Stimulated activated CD4-positive, alpha-beta T cell treated with anti-CD3 and anti-CD28 coated beads, TNF-alpha, amount 100 ng/mL, for 1 hour (primary cell): ENCODE measurements around the gene THBD.

Experiments
- DNase-seq, 3 donors: peaks; one replicate each; pipeline ENCODE4 v3.0.0-alpha.2; 2020; ENCODE audit warnings: low read depth in 3 of 3, low spot score in 1 of 3

THBD gene, protein sequence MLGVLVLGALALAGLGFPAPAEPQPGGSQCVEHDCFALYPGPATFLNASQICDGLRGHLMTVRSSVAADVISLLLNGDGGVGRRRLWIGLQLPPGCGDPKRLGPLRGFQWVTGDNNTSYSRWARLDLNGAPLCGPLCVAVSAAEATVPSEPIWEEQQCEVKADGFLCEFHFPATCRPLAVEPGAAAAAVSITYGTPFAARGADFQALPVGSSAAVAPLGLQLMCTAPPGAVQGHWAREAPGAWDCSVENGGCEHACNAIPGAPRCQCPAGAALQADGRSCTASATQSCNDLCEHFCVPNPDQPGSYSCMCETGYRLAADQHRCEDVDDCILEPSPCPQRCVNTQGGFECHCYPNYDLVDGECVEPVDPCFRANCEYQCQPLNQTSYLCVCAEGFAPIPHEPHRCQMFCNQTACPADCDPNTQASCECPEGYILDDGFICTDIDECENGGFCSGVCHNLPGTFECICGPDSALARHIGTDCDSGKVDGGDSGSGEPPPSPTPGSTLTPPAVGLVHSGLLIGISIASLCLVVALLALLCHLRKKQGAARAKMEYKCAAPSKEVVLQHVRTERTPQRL

DNA sequence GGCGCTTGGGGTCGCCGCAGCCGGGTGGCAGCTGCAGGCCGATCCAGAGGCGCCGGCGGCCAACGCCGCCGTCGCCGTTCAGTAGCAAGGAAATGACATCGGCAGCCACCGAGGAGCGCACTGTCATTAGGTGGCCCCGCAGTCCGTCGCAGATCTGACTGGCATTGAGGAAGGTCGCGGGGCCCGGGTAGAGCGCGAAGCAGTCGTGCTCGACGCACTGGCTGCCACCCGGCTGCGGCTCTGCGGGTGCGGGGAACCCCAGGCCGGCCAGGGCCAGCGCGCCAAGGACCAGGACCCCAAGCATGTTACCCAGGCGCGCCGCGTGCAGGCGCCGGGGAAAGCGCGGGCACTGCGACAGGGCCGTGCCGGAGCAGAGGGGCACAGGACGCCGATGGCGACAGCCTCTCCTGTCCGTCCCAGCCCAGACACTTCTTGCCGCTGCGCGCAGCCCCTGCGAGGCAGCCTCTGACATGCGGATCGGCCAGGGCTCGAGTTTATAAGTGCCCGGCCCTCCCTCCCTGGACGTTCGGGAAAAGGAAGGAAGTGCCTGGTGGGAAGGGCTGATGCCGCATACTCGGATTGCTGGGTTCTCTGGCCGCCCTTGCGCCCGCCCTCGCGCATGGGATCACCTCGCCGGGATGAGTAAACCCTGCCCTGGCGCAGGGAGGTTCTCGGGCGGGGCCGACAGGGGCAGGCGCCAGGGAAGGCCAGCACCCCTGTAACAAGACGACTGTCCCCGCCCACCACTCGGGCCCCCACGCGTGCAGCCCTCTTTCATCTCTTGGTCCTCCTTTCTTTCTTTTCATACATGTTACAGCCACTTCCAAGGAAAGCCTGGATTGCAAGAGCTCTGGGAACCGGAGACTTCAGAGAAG, at the start of gene THBD:
Gene THBD, minus strand, starts transcription at position 472 of the 875 bp plus-strand sequence. Its CDS starts 168 bp downstream, at position 304.
- DNase-seq = no peak

DNA sequence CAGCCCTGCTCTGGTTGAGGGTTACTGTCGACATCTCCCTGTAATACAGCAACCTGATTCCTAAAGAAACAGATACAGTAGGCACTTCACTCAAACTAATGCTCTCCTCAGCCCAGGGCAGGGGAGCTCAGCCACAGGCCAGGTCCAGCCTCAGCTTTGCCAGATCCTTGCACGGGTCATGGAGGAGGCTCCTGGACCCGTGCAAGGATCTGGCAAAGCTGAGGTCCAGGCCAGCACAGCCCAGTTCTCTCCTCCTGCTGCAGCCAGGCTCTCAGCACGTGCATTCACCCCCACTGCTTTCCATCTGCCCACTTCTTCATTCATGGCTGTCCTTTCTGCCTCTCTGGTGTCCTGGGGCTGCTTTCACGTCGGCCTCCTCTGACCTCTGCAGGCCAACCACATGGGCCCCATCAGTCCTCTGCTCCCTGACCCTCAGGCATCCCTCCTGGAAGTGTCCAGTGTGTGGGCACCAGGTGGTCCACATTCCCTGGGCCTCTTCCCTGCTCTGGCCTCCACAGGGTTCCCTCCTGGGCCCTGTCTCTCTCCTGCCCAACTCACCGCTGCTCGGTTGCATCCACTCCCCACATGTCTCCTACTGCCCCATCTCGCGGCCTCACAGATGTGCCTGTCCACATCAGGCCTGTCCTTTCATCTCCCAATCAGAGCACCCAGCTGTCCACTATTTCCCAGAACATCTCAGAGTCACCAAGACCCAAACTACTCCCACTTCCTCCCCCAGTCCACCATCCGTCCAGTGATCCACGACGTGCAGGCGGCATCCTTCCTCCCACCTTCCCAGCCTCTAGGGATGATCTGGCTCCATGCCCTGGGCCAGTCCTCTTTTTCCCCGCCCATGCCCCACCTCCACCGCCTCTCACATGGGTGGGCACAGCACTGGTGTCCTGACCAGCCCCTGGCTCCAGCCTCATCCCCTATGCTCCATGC, 48.4 kb upstream of the THBD start:
- DNase-seq = no peak

DNA sequence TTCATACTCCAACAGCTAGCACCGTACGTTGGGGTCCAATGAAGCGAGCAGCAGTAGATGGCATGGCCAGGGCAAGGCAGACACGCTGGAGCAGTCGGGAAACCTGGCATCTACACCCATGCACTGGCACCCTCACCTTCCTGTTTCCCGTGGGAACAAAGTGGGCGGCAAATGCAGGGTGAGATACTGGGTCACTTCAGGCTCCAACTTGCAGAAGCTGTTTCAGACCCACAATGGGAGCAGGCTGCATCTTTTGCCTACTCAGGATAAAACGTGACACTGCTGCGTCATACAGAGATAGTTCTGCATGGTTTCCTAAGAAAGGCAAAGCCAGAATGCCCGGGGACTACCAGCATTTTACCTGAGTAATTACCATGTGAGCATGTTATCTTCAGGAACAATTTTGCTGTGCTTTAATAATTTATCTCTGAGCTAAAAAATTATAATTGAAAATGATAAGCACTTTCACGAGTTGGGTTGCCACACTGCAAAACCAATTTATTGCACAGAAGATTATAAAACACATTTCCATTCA, 47.6 kb upstream of the THBD start:
- no peak for DNase-seq

DNA sequence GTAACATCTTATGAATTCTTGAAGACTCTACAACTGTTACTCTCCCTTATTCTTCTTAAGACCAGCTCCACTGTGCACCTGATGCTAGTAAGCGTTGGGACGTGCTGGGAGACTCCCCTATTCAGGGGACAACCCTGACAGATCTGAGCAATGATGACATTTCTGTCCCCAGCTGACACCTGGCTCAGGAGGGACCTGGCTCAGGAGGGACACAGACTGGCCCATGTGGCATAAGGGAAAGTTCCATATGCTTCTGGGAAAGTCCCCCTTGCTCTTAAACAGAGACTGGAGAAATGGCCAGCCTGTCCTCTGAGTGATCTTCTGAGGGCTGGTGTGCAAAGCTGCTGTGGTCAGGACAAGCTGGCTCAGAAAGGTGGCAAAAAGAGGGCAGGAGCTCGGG, 46.6 kb upstream of the THBD start:
- no peak for DNase-seq

DNA sequence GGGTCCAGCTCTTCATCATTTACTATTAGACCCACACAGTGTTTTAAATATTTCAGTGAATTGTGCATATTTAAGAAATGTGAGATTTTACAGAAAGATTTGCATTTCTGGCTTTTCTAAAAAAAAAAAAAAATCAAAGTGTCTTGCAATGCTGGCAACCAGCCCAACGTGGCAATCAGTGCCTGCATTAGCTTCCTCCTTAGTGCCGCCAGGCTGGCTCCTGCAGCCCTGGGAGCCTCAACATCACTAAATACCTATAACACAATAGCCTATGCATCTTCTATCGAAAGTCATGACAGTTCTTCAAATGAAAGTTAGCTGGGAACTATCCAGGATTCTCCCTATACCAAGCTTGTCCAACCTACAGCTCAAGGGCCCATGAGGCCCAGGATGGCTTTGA, 46.0 kb upstream of the THBD start:
- no peak for DNase-seq

DNA sequence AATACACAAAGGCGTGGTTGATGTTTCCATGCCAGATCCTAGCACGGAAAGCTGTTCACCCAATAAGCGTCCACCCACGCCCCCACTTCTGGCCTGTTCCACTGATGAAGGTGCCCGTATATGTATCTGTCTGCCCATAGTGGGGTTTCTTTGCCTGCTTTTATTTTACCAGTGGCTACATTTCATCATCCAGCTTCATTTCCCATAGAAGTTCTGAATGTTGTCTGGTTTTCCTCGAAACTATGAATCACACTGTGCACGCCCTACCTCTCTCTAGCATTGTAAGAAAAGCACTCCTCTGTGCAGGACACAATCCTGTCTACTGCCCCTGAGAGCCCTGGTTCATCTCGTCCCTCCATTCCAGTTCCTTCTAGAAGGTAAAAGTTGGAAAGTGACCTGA, 45.5 kb upstream of the THBD start:
- DNase-seq = no peak

DNA sequence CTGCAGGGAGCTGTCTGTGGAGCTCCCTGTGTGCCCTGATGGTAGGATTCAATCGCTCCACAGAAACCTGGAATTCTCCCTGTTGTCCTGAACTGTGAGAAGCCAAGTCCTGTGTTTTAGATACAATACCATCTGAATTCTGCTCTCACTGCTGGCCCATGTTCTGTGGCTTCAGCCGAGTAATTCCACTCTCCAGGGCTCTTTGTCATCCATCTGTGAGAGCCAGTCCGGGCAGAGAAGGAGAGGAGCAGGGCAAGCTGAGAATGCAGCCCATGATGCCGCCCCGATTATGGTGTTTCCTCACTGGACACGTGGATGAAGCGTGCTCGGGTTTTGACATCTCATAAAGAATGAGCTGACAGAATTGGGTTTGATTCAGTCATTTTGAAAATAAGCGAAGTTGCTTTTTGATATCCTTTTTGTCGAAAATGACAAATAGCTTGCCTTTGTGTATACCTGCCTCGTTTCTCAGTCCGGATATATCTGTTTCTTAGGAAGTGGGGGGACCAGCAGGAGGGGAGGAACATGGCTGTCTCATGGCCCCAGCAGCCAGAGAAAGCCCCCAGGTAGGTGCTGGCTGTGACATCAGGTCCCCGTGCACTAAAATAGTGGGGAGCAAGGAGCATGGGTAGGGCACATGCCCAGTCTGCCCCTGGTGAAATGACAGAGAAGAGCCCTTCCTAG, 44.9 kb upstream of the THBD start:
- DNase-seq = no peak

DNA sequence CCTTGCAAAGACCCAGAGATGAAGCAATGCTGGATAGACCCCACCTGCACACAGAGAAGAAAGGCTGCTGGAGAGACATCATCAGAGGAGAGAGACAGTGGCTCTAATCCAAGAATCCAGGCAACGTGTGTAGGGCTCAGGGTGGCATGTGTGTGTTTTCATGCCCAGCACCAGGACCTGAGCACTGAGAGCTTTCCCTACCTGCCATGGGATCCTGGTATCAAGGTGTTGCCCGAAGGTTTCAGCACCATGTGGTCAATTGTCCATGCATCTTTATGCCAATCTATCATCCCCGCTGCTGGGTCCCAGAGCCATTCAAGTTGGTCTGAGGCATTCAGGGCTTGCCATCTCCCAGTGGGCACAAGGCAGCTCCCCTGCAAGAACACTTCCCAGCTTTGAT, 44.1 kb upstream of the THBD start:
- no peak for DNase-seq

DNA sequence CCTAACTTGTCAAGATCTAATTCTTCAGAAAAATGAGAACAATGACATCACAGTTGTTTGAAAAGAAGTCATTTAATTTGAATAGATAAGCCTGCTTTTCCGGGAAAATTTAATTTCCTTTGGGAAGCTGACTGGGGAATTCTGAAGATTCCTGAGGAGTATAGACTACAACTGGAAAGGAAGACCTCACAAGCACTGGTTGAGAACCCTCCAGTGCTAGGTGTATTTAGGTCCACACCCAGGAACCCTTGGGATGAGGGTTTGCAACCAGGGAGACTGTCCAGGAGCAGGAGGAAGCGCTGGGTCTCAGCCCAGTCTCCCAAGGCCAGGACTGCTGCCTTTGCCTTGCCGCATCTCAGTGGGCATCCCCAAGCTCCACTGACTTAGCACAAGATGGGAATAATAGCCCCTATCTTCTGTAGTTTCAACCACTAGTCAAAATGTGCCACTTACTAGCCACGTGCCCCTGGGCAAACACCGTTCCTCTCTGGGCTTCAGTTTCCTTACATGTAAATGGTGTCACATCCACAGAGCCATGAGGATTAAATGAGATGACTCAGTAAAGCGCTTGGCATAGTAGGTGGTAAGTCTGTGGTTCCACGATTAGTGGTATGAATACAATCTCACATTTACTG, 43.5 kb upstream of the THBD start:
- no peak for DNase-seq

DNA sequence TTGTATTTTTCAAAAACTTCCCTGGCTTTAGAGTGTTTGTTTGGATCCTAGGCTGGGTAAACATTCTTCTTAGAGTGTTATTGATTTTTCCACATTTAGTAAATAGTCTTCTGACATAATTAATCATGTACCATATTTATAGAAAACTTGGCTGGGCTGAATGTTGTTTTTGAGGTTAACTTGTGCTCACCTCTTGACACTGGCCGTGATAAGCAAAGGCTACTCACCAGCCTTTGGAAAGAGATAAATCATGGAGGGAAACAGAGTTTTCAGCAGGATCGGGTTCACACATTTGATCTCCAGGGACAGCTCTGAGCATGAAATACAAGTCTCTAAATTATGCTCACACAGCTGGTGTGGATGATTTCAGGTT, 42.9 kb upstream of the THBD start:
- DNase-seq = no peak

DNA sequence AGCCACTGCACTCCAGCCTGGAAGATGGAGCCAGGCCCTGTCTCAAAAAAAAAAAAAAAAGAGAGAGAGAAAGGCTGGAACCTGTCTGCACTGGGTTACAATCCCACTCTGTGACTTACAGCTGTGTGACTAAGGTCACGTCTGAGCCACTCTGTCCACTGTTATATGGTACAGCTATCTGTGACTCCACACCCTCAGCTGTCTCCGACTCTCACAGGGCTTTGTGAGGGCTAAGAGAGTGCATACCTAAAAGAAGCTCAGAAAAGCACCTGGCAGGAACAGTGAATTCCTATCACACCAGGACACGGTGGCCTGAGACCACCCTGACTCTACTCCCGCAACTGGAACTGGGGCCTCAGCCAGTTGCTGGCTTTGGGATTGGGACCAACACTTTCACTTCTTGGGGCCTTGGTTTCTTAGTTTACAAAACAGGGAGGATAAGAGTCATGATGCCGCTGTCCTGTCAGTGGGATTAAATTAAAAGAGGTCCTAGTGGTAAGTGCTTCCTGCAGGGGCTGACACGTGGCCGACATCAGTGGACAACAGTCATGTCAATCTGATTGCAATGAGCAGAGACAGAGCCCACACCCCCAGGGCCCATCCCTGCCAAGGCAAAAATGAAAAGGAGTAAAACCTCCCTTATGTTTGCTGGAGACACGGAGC, 42.4 kb upstream of the THBD start:
- DNase-seq = no peak

DNA sequence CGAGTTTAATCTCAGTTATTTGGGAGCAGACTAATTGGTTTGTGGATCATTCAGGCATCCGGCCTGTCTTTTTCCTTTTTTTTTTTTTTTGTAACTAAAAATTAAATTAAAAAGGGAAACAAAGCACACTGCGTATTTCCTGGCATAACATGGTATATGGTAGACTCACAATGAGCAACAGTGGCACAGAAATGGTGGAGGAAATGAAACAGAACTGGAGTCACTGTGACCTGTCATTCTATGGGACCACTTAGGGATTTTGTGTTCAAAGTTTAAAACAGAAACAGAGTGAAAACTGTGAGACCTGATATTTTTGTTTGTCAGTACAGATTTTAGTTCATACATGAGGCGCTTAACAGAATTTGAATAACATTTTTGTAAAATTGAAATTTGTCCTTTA, 41.4 kb upstream of the THBD start:
- no peak for DNase-seq

DNA sequence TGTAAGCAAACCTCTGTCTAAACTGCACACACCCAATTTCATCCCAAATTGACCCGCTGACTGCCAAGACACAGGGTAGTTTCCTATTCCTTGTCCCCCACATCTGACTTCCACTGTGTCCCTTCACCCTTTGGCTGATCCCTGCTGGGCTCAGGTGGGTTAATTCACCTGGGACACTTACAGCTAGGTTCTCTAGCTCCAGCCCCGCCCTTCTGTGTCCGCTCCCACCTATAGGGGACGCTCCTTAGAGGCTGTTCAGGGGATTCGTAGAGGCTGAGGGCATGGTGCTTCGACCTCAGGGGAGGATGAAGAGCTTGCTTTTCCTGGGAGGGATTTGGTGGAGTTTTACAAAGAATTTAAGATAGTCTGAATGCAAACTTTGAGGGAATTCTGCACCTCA, 40.7 kb upstream of the THBD start:
- no peak for DNase-seq

DNA sequence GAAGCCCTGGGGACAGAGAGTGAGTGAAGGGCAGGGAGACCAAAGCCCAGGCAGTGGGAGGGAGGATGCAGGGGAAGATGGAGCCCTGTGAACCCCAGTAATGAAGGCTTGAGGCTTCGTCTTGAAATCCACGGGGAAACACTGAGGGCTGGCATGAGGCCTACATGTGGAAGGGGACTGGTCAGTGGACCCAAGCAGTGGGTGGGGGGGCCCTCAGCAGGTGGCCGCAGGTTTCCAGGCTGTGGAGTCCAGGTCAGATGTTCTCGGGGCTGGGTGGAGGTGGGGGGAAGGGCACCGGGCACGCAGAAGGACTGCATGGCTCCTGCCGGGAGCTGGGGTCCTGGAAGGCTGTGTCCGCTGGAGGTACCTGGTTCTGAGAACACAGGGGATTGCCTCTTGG, 39.4 kb upstream of the THBD start:
- no peak for DNase-seq

DNA sequence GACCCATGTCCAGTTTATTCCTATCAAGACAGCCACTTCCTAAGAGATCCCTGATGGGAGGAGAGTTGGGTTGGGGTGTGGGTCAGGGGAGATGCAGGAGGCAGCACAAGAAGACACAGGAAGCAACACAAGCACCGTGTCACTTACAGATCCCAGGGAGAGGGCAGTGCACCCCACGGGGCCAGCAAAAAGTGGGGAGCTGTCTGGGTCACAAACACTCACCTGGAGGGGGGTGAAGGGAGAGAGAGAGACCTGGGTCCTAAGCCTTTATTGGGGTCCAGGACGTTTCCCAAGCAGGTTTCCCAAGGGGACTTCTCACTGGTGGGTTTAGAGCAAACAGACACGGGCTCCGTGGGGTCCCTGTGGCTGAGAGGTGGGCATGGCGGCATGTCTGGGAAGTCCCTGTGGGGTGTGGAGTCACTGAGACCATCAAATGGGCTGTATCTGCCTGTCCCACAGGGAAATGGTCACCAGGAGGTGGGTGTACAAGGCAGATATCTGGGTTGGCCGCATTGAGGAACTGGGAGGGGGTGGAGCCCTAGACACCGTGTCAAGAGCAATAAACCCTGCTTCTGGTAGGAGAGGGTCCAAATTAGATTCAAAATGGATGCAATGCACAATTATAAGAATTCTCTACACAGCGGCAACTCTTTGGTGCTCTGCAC, 38.2 kb upstream of the THBD start:
- DNase-seq = no peak

DNA sequence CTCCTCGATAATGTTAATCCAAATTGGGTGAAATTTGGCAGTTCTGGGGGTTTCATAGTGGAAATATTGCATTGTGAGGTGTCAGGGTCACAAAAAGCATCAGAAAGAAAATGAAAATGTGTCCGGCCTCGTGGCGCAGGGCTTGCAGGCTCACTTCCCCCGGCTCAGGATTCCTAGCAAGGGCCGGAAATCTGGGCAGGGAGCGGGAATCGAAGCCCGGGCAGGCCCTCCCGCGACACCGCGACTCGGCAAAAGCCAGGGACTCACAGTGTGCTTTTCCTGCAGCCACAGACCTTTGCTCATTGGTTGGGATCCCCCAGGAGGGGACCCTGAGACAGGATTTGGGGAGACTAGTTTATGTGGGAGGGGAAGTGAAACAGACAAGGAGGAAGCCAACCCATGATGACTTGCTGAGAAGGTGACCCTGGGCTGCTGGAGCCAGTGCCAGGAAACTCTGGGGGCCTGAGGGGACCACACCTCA, 37.5 kb upstream of the THBD start:
- no peak for DNase-seq

DNA sequence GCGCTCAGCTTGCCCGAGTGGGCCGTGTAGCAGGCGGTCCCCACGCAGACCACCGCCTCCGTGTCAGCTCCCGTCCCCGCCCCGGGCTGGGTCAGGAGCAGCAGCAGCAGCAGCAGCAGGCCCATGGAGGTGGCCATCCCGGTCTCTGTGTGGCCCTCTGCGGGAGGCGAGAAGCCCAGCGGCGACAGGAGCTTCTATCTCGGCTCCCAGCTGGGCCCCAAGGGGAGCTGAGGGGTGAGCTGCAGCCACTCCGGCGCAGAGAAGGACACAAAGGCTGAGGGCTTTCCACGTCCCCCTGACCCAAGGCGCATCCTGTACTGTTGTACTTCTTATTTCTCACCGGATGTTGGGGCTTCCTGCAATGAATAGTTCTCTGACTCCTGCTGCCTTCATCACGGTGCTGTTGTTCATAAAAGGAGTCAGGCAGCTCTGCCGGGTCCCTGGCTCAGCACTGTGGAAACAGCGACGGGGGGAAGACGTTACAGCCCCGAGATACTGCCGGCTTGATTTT, 36.6 kb upstream of the THBD start, which contains the start of gene CD93:
Gene CD93, minus strand, starts transcription at position 269 of the 511 bp plus-strand sequence. Its CDS starts 132 bp downstream, at position 137.
- DNase-seq = no peak

DNA sequence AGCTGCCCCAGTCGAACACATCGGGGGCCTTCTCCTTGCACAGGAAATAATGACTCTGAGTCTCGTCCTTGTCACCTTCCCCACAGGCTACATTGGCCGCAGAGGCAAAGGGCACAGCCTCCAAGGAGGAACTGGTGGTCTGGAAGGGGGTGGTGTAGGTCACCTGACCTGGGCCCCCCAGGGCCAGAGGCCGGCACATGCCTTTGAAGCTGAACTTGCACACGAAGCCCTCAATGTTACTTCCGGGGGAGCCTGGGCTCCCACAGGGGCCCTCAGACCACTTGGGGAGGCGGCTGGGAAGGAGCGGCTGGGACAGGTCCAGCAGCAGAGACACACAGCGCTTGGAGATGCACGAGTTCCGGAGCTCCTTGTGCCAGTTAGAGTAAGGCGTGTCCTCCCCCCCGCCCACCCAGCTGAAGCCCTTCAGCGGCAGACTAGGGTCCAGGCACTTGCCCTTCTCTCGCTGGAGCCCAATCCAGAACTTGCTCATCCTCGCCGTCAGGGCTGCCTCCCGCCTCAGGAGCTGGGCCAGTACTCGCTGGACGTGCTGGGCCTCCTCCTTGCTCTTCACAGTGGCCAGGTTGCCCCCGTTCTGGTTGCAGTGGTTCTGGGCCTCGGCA, 36.1 kb upstream of the THBD start:
- DNase-seq = no peak
